DOHH2 (cell line): ENCODE measurements around the gene C10orf62.

Experiments
- H3F3A ChIP-seq: fragments of 200-600 bp; sonication (generic), shearing (Covaris generic); 2 replicates; pipeline ENCODE4 v1.6.0; 2016; ENCODE audit warnings: antibody characterized with exemption, mild to moderate bottlenecking; ENCODE audit not compliant: control insufficient read depth, insufficient read depth
- H3K27ac ChIP-seq: fragments of 200-600 bp; sonication (generic); 2 replicates; pipeline ENCODE4 v1.5.1; 2014; ENCODE audit warnings: low read depth, mild to moderate bottlenecking, low read length, moderate library complexity
- H3K27me3 ChIP-seq: fragments of 200-600 bp; sonication (generic); 2 replicates; pipeline ENCODE4 v1.6.1; 2014; ENCODE audit warnings: mild to moderate bottlenecking, low read length, mixed read lengths; ENCODE audit not compliant: control insufficient read depth
- H3K36me3 ChIP-seq: fragments of 200-600 bp; sonication (generic); 2 replicates; pipeline ENCODE4 v1.6.1; 2014; ENCODE audit warnings: mild to moderate bottlenecking, low read length, moderate library complexity, mixed read lengths; ENCODE audit not compliant: control insufficient read depth
- H3K4me1 ChIP-seq: fragments of 200-600 bp; sonication (generic); 2 replicates; pipeline ENCODE4 v1.6.1; 2014; ENCODE audit warnings: mild to moderate bottlenecking, low read length, mixed read lengths; ENCODE audit not compliant: control insufficient read depth
- H3K4me2 ChIP-seq: fragments of 200-600 bp; sonication (generic); 2 replicates; pipeline ENCODE4 v1.6.0; 2014; ENCODE audit warnings: mild to moderate bottlenecking, low read length, moderate library complexity
- H3K4me3 ChIP-seq: fragments of 200-600 bp; sonication (generic); 2 replicates; pipeline ENCODE4 v1.5.1; 2014; ENCODE audit warnings: mild to moderate bottlenecking, low read length, mixed read lengths
- H3K79me2 ChIP-seq: fragments of 200-600 bp; sonication (generic); 2 replicates; pipeline ENCODE4 v1.6.1; 2014; ENCODE audit warnings: mild to moderate bottlenecking, low read length, mixed read lengths; ENCODE audit not compliant: control insufficient read depth
- H3K9me2 ChIP-seq: fragments of 200-600 bp; sonication (generic); replicated peaks from 2 replicates; pipeline ENCODE4 v1.6.1; 2014; ENCODE audit warnings: mild to moderate bottlenecking, low read length, mixed read lengths; ENCODE audit not compliant: control insufficient read depth
- H3K9me3 ChIP-seq: fragments of 200-600 bp; sonication (generic); 2 replicates; pipeline ENCODE4 v1.6.1; 2014; ENCODE audit warnings: antibody characterized with exemption, low read length, mixed read lengths; ENCODE audit not compliant: control insufficient read depth, insufficient read depth
- H4K20me1 ChIP-seq: fragments of 200-600 bp; sonication (generic); 2 replicates; pipeline ENCODE4 v1.6.0; 2014; ENCODE audit warnings: low read depth, mild to moderate bottlenecking, antibody characterized with exemption, low read length, moderate library complexity; ENCODE audit not compliant: control insufficient read depth, insufficient read depth
- EZH2phosphoT487 ChIP-seq: fragments of 200-600 bp; sonication (generic); IDR thresholded peaks from 2 replicates; pipeline ENCODE4 v1.6.1; 2017; ENCODE audit warnings: borderline replicate concordance, mild to moderate bottlenecking, antibody characterized with exemption, low read length, moderate library complexity, mixed read lengths
- TF ChIP-seq, protein P1 (sequence below): fragments of 200-600 bp; sonication (generic); IDR thresholded peaks from one replicate; pipeline ENCODE4 v1.5.1; 2014; ENCODE audit warnings: antibody characterized with exemption, mild to moderate bottlenecking, low read depth, low read length; ENCODE audit not compliant: poor library complexity, severe bottlenecking

C10orf62 gene

DNA sequence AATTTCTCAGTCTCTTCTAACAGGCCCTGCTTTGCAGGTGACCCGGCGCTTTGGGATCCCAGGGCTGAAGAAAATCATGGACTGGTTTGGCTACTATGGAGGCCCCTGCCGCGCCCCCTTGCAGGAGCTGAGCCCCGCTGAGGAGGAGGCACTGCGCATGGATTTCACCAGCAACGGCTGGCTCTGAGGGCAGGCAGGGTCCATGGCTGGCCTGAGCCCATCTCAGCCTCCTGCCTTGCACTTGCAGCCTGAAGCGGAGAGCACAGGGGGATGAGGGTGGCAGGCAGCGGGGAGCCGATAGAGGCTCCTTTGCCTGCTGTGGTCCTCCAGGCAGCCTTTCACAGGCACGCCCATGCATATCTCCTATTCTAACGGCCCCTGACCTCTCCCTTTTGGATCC lies 22.0 kb downstream of the C10orf62 start:
- Histone ChIP-seq H3K79me2 (no peaks in the 10 kb centered on the region), H3K27ac (no peak overlapping the region), H4K20me1 (no peaks in the 10 kb centered on the region), H3K9me2 (no peaks in the 10 kb centered on the region), H3K4me2 (no peak overlapping the region), H3K27me3 (no peaks in the 10 kb centered on the region), H3K4me1 (no peaks in the 10 kb centered on the region), H3F3A (no peaks in the 10 kb centered on the region), H3K9me3 (no peaks in the 10 kb centered on the region), H3K36me3 (no peaks in the 10 kb centered on the region), H3K4me3 (no peak overlapping the region)
- no peak for TF ChIP-seq EZH2phosphoT487
- TF ChIP-seq, protein P1, sequence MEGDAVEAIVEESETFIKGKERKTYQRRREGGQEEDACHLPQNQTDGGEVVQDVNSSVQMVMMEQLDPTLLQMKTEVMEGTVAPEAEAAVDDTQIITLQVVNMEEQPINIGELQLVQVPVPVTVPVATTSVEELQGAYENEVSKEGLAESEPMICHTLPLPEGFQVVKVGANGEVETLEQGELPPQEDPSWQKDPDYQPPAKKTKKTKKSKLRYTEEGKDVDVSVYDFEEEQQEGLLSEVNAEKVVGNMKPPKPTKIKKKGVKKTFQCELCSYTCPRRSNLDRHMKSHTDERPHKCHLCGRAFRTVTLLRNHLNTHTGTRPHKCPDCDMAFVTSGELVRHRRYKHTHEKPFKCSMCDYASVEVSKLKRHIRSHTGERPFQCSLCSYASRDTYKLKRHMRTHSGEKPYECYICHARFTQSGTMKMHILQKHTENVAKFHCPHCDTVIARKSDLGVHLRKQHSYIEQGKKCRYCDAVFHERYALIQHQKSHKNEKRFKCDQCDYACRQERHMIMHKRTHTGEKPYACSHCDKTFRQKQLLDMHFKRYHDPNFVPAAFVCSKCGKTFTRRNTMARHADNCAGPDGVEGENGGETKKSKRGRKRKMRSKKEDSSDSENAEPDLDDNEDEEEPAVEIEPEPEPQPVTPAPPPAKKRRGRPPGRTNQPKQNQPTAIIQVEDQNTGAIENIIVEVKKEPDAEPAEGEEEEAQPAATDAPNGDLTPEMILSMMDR, result no peak

GRCh38 chr10:97612386-97612785 lies 22.9 kb downstream of the C10orf62 start:
- H3K27ac ChIP-seq, result no peak overlapping the region
- H3F3A ChIP-seq, result no peaks in the 10 kb centered on the region
- H3K9me3 ChIP-seq, result no peaks in the 10 kb centered on the region
- H4K20me1 ChIP-seq, result no peaks in the 10 kb centered on the region
- no peak overlapping the region for H3K4me3 ChIP-seq
- no peaks in the 10 kb centered on the region for H3K9me2 ChIP-seq
- H3K79me2 ChIP-seq, result no peaks in the 10 kb centered on the region
- TF ChIP-seq EZH2phosphoT487, result no peak
- TF ChIP-seq, protein P1, result peak; percentile 20
- H3K4me1 ChIP-seq, result no peaks in the 10 kb centered on the region
- H3K27me3 ChIP-seq, result no peaks in the 10 kb centered on the region
- no peaks in the 10 kb centered on the region for H3K36me3 ChIP-seq
- no peak overlapping the region for H3K4me2 ChIP-seq

- Histone ChIP-seq H3K27me3 (no peaks in the 10 kb centered on the region), H3K4me1 (no peaks in the 10 kb centered on the region), H4K20me1 (no peaks in the 10 kb centered on the region), H3K36me3 (no peaks in the 10 kb centered on the region), H3F3A (no peaks in the 10 kb centered on the region), H3K27ac (no peak overlapping the region), H3K79me2 (no peaks in the 10 kb centered on the region), H3K4me2 (no peak overlapping the region), H3K9me3 (no peaks in the 10 kb centered on the region), H3K4me3 (no peak overlapping the region), H3K9me2 (no peaks in the 10 kb centered on the region)
- no peak for TF ChIP-seq EZH2phosphoT487
- TF ChIP-seq, protein P1, result no peak
These were observed 28.8 kb downstream of the C10orf62 start for GRCh38 chr10:97618285-97618684.

GRCh38 chr10:97618733-97619132 lies 29.2 kb downstream of the C10orf62 start:
- H4K20me1 ChIP-seq, result no peaks in the 10 kb centered on the region
- no peaks in the 10 kb centered on the region for H3K9me2 ChIP-seq
- no peak overlapping the region for H3K4me3 ChIP-seq
- H3K4me1 ChIP-seq, result no peaks in the 10 kb centered on the region
- no peak overlapping the region for H3K4me2 ChIP-seq
- H3K9me3 ChIP-seq, result no peaks in the 10 kb centered on the region
- H3K27me3 ChIP-seq, result no peaks in the 10 kb centered on the region
- H3K27ac ChIP-seq, result no peak overlapping the region
- H3F3A ChIP-seq, result no peaks in the 10 kb centered on the region
- H3K36me3 ChIP-seq, result no peaks in the 10 kb centered on the region
- H3K79me2 ChIP-seq, result no peaks in the 10 kb centered on the region
- no peak for TF ChIP-seq EZH2phosphoT487
- TF ChIP-seq, protein P1, result no peak
